NCI-H345 treated with DMSO at 0.1 percent for 48 hours (cell line): ENCODE data around the gene ERBB4.

Experiments used
- DNase-seq: peaks from one replicate; lab custom pipeline; 2025; ENCODE audit not compliant: unreplicated experiment; lab: John Stamatoyannopoulos, UW

The ERBB4 gene

DNA sequence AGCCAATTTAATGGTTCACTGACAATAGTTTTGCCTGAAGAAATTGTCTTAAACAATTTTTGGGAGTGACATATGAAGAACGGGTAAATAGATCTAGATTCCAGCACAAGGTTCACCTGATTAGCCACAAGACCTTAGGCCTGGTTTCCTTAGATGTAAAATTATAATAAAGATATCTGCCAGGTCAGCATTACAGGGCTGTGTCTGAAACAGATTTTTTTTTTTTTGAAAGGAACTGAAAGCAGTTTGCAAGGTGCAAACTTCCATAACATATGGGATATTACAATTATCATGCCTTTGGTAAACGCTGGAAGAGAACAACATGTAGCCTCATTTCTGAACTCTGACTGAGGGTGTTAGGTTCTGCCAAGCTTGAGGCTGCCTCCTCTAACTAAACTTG lies 599.4 kb downstream of the ERBB4 start:
- DNase-seq: no peak

DNA sequence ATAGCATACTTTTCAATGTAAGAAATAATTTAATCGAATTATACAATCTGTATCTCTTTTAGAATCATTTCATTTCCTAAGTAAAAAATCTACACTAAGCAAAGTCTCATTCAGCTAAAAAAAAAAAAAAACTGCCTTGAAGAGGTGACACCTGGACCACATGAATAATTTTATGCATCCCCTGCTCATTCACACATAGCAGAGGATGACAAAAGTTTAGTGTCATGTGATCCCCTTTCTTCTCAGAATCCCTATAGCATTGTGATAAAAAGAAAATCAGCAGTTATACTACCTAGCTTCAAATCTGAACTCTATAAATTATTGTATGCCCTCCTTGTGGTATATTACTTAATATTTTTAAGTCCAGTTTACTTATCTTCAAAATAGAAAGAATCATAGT lies 603.8 kb downstream of the ERBB4 start:
- no peak for DNase-seq

DNA sequence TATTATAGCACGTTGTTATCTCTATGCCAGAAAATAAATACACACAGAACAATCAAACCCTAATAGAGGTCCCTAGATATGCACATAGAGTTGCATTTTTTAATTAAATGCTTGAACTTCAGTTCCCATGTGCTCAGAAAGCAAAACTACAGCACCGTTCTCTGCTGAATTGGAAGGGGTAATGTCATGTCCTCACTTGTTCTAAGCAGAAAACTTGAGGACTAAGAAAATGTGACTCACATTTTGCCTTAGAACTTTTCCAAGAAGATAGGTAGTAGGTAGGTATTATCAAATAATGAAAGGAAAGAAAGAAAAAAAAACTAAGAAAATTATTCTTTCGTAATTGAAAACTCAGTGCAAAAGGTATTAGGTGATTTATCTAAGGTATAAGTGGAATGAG lies 607.3 kb downstream of the ERBB4 start:
- no peak for DNase-seq

DNA sequence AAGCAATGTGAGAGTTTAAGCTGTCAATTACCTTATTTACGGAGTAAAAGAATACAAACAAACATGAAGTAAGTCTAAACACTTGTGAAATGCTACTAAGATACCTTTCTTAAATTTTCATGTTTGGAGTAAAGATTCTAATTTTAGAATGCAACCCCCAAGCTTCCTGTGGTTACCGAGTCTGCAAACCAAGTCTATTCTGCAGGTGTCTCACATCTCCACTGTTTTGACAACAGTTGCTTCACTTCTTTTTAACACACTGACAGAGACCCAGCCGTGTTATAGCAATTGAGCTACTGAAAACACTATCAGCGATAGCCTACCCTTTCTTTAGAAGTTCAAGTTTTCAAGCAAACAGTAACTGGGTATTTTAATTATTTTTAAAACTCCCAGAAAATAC lies 608.3 kb downstream of the ERBB4 start:
- DNase-seq: no peak

DNA sequence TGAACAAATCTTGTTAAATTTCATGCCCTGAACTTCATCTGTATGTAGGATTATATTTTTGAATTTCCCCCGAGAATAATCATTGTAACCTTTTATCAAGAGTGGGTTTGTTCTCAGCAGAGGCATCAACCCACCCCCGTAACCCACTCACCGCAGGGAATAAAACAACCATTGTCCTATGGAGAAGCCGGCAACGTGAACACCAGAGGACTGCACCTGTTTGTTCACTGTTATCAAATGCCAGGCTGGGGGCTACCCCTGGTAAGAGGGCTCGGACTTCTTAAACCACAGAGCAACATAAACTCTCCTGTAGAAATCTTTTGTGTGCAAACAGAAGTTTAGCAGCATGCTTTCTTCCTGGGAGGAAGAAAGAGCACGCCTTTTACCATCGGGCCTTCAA lies 610.4 kb downstream of the ERBB4 start:
- no peak for DNase-seq

DNA sequence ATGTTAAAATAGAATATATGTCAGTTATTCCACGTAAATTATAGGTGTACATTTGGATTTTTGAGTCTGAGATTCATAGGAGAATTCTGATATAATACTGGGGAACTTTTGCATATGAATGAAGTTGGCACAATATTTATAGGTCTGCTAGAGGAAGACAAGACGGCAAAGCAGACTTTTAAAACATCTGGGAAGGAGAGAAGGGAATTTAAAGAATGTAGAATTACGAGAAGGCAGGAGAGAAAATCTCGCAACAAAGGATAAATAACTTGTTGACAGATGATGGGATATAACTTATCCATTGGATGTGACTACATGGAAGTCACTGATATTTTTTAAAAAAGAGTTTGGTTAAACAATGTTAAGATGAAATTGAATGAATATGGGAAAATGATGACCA lies 615.6 kb downstream of the ERBB4 start:
- no peak for DNase-seq

DNA sequence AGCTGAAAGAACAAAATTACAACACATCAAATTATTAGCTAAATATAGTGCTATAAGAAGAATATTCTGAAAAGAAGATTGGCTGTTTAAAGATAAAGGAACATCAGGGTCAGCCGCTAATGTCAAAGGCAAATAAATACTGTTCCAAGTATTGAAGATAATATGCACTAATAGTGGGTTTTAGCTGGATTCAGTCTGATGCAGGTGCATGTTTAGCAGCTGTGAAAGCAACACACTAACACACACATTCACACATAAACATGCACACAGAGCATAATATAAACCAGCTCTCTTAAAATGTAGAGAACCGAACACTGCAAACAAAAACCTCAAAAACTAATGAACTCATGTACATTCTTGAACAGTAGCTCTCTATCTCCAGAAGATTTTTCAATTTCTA lies 634.6 kb downstream of the ERBB4 start:
- DNase-seq: no peak

DNA sequence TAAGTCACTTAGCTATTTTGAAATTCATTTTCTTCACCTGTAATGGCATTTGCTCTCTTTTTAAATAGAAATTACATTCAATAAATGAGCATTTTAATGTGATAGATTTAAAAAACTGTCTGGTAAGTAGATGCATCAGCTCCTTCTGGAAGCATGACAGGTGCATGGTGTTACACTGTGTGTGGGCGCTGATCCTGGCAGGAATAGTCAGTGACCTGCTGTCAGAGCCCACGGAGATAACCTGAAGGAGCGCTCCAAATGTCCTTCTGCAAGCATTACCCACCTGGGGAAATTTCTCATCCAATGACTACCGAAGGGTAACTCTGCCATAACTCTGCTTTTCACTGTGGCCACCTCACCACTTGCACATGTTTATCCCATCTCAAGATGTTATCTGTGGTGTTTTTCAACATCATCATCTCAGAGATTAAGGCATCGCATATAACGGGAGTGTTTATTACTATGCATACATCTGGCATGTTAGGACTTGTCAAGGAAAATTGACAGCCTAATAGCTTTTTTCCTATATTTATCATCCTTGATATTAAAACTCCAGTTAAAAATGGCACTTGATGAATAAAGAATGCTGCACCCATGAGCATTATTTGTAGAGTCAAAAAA lies 637.3 kb downstream of the ERBB4 start:
- DNase-seq: no peak

DNA sequence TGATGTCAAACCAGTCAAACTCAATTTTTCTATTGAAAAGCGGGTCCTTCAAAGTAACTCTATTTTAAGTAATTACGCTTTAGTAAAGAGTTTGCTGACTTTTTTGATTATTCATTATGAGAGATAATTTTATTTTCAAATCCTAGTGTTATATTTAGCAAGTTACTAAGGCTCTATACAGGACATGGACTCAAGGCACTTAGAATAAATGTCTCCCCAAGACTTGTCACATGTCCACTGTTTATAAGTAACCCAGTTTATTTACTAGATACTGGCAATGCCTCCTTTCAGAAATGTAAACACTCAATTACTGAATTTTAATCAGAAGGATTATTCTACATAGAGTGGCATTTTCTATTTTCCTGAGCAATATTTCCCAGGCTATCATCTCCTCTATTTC lies 638.1 kb downstream of the ERBB4 start:
- DNase-seq: no peak

DNA sequence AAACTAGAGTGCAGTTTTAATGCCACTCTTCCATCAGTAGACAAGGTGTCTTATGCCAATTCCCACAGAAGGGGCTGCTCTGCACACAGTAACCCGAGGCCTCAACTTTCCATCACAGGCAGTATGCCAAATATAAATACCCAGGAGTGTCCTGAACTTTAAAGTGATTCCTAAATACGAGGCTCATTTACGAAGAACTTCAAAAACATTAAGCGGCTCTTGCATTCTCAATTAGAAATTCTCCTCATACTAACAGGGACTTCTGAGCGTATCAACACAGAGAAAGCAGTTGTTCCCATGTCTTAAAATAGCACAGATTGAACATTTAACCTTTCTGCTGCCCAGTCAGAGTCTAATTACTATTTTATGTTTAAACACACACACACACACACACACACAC lies 638.6 kb downstream of the ERBB4 start:
- no peak for DNase-seq

DNA sequence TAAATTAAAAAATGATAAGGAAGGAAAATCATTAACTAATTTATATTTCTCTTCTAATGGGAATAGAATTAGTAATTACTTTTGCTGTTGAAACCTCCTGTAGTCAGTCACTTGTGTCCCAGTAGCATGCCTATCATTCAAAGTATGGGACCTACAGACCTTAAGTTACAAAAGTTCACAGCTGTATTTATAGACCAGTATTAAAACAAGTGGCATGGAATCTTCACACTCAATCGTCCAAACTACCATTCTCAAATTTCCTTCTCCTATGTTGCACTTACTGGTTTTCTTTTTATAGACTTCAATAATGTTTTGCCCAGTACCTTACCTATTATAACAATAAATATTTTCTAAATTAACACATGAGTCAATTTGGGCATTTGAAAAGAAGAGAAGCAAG lies 639.9 kb downstream of the ERBB4 start:
- DNase-seq: no peak

DNA sequence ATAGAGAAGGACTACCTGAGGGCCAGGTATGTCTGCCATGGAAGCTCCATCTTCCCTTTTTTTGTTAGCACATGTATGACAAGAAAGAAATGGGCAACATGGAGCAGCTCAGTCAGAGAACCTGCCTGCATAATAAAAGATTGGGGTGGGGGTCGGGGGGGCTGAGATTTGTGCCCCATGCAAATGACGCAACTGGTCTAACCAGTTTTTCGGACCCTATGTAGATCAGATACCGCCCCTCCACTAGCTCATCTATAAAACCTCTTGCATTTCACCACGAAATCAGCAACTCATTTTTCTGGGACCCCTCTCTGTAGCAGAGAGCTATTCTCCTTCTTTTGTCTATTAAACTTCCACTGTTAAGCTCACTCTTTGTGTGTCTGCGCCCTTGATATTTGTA lies 657.2 kb downstream of the ERBB4 start:
- DNase-seq: no peak

DNA sequence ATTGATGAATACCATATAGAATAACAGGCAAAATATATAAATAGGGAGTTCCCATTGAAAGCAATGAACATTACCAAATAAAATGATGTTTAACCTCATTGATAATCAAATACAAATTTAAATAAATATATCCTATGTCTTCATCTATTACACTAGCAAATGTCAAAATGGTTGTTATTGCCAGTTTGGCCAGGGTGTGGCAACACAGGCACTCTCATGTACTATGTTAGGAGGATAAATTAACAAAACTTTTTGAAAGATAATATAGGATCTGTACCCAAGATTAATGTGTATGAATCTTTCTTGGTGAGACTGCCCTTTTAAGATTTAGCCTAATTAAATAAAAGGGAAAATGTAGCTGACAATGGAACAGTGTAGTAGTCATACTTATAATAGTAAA lies 659.3 kb downstream of the ERBB4 start:
- DNase-seq: no peak

DNA sequence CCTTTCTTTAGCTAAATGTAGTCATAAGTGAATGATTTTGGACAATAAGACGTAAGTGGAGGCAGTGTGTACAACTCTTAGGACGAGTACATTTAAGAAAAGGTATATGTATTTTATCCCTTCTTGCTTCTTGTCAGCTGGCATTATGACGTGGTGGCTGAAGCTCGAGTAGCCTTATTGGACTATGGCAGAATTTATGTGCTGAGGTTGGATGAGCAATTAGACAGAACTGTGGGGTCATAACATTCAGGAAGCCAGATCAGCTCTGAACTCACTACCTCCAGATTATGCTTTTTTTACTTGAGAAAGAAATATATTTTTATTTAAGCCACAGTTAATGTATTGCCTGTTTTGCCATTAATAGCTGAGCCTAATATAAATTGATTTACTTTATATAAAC lies 661.5 kb downstream of the ERBB4 start:
- no peak for DNase-seq

DNA sequence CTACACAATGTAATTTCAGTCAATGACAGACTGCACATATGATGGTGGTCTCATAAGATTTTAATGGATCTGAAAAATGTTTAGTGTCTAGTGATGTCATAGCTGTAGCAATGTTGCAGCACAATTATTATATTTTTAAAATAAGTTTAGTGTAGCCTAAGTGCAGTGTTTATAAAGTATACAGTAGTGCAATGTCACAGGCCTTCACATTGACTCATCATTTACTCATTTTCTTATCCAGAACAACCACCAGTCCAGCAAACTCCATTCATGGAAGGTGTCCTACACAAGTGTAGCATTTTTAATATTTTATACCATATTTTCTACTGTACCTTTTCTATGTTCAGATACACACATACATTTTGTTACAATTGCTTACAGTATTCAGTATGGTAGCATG lies 663.1 kb downstream of the ERBB4 start:
- no peak for DNase-seq

DNA sequence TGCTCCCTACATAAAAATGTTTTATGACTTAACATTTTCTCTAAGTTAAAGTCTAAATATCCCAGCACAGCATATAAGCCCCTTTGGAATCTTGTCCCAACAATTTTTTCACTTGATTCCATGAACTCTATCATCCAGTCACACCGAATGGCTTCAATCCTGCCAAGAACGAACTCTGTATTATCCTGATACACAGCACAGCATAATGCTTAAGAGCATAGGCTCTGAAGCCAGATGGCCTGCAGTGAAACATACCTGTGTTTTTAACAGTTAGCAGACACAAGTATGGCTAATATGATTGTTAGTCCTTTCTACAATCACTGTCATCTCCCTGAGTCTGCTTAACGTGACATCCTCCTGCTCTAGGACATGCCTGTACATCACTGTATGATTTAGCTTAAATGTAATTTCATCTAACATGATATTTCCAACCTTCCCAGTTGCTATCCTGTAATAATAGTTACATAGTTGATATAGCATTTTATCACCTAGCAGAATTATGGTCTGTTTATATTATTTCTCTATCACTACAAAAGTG lies 669.5 kb downstream of the ERBB4 start:
- no peak for DNase-seq

DNA sequence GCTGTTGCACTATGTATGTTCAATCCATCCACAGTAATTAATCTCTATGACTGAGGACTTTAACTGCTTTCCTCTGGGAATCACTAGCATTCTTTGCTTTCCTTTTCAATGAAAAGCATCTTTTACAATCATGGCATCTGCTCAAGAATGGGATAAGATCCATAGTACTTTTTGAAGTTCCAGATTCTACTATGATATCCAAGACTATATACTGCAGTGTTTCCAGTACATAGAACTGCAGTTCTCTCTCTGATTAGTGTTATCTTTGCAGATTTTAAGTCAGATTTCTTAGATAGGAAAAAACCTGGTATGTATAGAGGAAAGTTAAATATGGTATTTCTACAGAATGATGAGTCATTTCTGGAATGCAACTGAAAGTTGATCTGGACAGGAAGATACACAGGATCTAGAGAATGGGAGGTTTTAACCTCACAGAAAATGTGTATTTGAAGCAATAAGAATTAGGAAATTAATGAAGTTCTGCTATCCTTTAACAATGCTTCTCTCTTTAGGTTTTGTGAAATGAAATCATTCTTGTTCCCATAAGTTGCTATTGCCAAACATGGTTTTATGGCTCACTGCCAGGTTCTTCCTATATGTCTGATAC lies 670.7 kb downstream of the ERBB4 start:
- DNase-seq: no peak

DNA sequence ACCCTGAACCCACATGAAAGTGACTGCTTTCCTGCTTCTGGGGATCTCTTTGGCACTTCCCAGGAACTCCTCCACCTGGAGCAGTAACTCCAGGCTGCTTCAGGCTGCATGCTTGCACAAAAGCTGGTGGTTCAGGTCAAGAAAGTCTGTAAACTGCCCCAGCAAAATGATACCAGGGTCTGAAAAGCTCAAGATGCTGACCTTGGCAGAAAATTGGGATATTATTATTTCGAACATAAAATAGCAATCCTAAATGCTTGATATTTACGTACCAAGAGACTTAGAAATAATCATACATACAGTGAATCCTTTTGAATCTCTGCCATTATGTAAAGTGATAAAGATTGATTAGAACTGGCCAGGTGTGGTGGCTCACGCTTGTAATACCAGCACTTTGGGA lies 674.3 kb downstream of the ERBB4 start:
- DNase-seq: no peak

DNA sequence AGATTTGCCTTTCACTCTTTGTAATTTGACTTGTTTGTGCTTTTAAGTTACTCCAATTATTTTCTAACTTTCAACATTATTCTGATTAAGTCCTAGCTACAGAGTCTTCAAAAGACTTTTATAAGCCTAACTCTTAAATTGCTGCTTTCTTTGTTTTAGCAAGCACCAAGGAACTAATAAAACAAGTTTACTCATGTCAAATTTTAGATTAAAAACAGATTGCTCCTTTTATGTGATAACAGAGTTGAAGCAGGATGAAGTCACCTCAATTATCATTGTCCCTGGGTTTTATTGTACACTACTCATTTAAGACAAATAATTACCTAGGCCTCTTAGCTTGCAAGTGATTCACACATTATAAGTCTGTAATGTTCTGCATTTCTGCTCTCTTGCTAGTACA lies 678.4 kb downstream of the ERBB4 start:
- DNase-seq: no peak

DNA sequence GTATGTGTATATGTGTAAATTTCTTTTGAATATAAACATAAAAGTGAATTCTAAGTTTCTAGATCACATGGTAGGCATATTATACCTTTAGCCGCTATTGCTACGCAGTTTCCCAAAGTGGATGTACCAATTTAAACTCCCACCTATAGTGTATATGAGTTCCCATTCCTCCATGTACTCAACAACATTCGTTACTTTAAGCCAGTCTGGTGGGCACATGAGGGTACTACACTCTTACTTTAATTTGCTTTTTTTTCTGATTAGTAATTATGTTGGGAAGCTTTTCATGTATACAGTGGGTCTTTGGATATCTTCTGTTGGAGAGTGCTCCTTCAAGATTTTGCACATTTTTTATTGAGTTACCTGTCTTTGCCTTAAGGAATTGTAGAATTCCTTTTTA lies 683.8 kb downstream of the ERBB4 start:
- DNase-seq: no peak

DNA sequence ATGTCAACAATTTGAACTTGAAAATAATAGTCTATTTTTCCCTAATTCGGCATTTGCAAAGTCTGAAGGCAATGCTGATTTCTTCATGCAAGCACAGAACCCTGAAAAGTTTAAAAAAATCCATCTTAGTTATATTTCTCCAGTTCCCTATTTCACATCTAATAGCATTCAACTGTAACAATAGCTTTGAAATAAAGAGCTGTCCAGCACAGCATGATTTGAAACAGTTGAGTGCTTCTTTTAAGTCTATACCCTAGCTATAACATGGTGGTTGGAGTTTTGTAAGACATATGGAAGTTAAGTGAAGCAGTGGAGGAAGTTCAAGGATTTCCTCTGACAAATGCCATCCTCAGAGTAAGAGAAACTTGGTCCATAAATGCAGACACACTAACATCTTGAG lies 691.9 kb downstream of the ERBB4 start:
- no peak for DNase-seq

DNA sequence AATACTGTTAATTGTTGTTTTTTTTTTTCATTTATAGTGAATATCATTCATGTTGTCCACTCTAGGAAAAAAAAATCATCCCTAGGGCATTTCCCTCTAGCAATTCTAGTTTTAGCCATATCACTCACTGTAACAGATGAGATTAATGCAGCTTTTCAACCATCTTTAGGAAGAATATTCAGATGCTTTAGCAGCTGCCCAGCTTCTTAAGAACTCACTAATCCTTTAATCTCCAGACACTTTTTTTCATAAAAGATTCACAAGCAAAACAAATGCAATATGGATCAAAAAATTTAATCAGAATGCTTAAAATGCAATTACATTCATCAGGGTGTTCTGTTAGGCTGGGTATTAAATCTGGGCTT lies 692.6 kb downstream of the ERBB4 start:
- no peak for DNase-seq

DNA sequence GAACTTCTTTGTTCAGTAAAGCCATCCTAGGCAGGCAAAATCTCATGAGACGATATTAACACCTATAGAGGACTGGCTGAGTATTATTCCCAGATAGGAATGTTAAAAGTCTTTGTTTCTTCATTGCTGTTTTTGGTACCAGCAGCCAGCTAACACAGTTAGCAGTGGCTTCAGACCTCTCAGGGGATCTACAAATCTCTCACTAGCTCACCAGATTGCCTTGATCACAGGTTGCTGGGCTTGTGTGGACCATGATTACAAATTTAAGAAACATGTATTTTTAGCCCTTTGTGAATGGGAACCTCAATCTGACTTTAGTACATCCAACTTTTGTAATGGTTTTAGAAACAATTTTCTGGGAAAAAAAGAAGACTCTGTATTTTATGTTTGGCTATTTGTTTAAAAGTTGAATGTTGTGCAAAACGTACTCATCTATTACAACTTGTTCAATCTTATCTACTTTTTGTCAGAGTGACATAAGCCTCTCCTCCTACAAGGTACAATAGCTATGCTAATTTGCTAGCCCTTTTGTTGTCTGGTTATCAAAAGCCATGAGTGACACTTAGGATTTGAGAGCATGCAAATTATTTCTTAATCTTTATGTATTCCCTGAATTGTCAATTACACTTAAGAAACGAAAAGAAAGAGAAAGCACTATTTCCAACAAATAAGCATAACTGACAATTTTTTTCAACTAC lies 693.1 kb downstream of the ERBB4 start:
- no peak for DNase-seq
